ENCODE measurements around the gene EIF2A. TPM values are rescaled to one million over a fixed set of nuclear protein-coding genes. Genes with fewer than 3 reads are reported as not detected.

Gene EIF2A
- total RNA-seq, 4 donors from 2014 or later = 98.4 to 178 (median 140) TPM

GRCh38 chr3:150547045-150547741, 606 bp downstream of the EIF2A start:
- H3K4me1 ChIP-seq = peaks cover 9 to 51% (median 11%) of the 10 kb centered on the region in 3 donors

GRCh38 chr3:150555859-150556436, 9.4 kb downstream of the EIF2A start:
- H3K4me3 ChIP-seq = no peak overlapping the region
- WGBS, 2 donors (ENCODE audit: low coverage in 1 of 2) = 87 to 96% methylated on average over 3 to 4 of the region's 4 CpGs
- no peaks in the 10 kb centered on the region for H3K27me3 ChIP-seq
- peaks cover 4 to 54% of the 10 kb centered on the region in 2 donors for H3K36me3 ChIP-seq
- H3K27ac ChIP-seq = no peak overlapping the region
- H3K9me3 ChIP-seq = no peaks in the 10 kb centered on the region
- H3K4me1 ChIP-seq = no peaks in the 10 kb centered on the region
- TF ChIP-seq POLR2AphosphoS5 (IDR thresholded peaks at IDR 0.05) (no peak), EP300 (IDR thresholded peaks at IDR 0.05) (no peak), POLR2A (IDR thresholded peaks at IDR 0.05) (no peak)
- TF ChIP-seq, protein P1, sequence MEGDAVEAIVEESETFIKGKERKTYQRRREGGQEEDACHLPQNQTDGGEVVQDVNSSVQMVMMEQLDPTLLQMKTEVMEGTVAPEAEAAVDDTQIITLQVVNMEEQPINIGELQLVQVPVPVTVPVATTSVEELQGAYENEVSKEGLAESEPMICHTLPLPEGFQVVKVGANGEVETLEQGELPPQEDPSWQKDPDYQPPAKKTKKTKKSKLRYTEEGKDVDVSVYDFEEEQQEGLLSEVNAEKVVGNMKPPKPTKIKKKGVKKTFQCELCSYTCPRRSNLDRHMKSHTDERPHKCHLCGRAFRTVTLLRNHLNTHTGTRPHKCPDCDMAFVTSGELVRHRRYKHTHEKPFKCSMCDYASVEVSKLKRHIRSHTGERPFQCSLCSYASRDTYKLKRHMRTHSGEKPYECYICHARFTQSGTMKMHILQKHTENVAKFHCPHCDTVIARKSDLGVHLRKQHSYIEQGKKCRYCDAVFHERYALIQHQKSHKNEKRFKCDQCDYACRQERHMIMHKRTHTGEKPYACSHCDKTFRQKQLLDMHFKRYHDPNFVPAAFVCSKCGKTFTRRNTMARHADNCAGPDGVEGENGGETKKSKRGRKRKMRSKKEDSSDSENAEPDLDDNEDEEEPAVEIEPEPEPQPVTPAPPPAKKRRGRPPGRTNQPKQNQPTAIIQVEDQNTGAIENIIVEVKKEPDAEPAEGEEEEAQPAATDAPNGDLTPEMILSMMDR (IDR thresholded peaks at IDR 0.05) = no peak
- ATAC-seq = no peak

More at GRCh38 chr3:150547045-150547741, 606 bp downstream of the EIF2A start:
- TF ChIP-seq POLR2A (IDR thresholded peaks at IDR 0.05) (no peak), POLR2AphosphoS5 (IDR thresholded peaks at IDR 0.05) (no peak), EP300 (IDR thresholded peaks at IDR 0.05) (no peak)
- TF ChIP-seq, protein P1 (IDR thresholded peaks at IDR 0.05) = no peak
- 17 to 20% methylated on average over 6 of the region's 7 CpGs for WGBS, 2 donors (ENCODE audit: low coverage in 1 of 2)
- ATAC-seq = no peak
- H3K27ac ChIP-seq = peak overlapping the region; percentile 86 to 100 (median 94)
- no peaks in the 10 kb centered on the region for H3K9me3 ChIP-seq
- no peaks in the 10 kb centered on the region for H3K27me3 ChIP-seq
- peak overlapping the region; percentile 90 to 92 for H3K4me3 ChIP-seq
- peaks cover 0 to 20% of the 10 kb centered on the region in 2 donors for H3K36me3 ChIP-seq

DNA sequence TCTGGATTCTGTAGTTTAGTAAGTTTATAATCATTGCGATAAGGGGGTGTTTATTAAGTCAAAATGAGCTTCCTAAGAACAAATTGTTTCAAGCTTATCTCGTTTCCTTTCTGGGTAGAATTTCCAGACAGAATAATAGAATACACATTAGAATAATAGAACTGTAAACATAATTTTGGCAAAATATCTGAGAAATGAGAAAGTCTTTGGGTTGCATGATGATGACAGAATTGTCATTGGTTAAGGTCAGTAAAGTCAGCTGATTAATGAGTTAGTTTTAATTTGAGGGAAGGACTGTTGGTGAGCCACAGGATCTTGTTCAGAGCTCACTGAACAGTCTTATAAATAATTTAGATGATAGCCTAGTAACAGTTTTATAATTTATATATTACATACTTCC, 10.2 kb downstream of the EIF2A start:
- TF ChIP-seq, protein P1 (IDR thresholded peaks at IDR 0.05) = no peak
- no peak for TF ChIP-seq POLR2A (IDR thresholded peaks at IDR 0.05)
- TF ChIP-seq EP300 (IDR thresholded peaks at IDR 0.05) = no peak
- TF ChIP-seq POLR2AphosphoS5 (IDR thresholded peaks at IDR 0.05) = no peak
- ATAC-seq = no peak
- 69 to 70% methylated on average over 2 of the region's 2 CpGs for WGBS, 2 donors (ENCODE audit: low coverage in 1 of 2)
- Histone ChIP-seq H3K36me3 (peaks cover 4 to 62% of the 10 kb centered on the region in 2 donors), H3K4me3 (no peak overlapping the region), H3K4me1 (no peaks in the 10 kb centered on the region), H3K9me3 (no peaks in the 10 kb centered on the region), H3K27me3 (no peaks in the 10 kb centered on the region), H3K27ac (no peak overlapping the region)

DNA sequence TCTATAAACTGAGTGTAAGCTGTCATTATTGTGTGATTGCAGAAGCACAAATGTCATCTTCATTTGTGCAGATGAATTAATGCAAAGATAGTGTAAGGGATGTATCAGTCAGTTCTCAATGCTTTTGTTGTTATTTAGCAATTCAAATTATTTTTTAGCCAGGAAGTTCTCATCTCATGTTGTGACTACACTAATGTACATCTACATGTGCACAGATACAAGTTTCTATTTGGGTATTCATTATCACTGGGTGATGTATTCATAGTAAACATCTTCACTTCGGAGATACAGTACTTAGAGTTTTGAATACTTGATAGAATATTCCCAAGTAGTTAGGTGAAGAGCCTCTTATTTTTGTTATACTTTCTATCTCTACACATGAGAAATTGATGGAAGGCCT, 11.1 kb downstream of the EIF2A start:
- H3K9me3 ChIP-seq = no peaks in the 10 kb centered on the region
- WGBS, 2 donors (ENCODE audit: low coverage in 1 of 2) = 82 to 100% methylated on average over 1 of the region's 1 CpG
- TF ChIP-seq EP300 (IDR thresholded peaks at IDR 0.05) (no peak), POLR2A (IDR thresholded peaks at IDR 0.05) (no peak), POLR2AphosphoS5 (IDR thresholded peaks at IDR 0.05) (no peak)
- TF ChIP-seq, protein P1 (IDR thresholded peaks at IDR 0.05) = no peak
- no peak overlapping the region for H3K27ac ChIP-seq
- ATAC-seq = no peak
- H3K4me3 ChIP-seq = no peak overlapping the region
- H3K4me1 ChIP-seq = no peaks in the 10 kb centered on the region
- no peaks in the 10 kb centered on the region for H3K27me3 ChIP-seq
- H3K36me3 ChIP-seq = peaks cover 4 to 59% of the 10 kb centered on the region in 2 donors

DNA sequence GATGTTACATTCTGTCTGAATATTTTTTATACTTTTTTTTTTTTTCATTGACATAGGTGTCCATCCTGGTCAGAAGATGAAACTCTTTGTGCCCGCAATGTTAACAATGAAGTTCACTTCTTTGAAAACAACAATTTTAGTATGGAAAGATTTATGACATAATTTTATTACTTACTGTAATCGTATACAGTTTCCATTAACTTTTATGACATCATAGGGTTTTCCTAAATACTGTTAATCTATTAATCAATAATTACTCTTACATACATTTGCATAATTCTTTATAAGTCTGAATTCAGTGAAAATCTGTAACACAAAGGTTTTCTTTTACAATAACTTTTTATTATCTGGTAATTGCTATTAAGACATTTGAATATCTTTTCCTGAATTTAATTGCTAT, 17.7 kb downstream of the EIF2A start:
- no peak overlapping the region for H3K27ac ChIP-seq

More for the DNA sequence above, 17.7 kb downstream of the EIF2A start:
- H3K4me3 ChIP-seq = no peak overlapping the region
- no peaks in the 10 kb centered on the region for H3K9me3 ChIP-seq
- TF ChIP-seq POLR2AphosphoS5 (IDR thresholded peaks at IDR 0.05) = no peak
- TF ChIP-seq, protein P1 (IDR thresholded peaks at IDR 0.05) = no peak
- TF ChIP-seq EP300 (IDR thresholded peaks at IDR 0.05) = no peak
- TF ChIP-seq POLR2A (IDR thresholded peaks at IDR 0.05) = no peak
- H3K27me3 ChIP-seq = no peaks in the 10 kb centered on the region
- ATAC-seq = no peak
- 67 to 92% methylated on average over 2 of the region's 2 CpGs for WGBS, 2 donors (ENCODE audit: low coverage in 1 of 2)
- no peaks in the 10 kb centered on the region for H3K4me1 ChIP-seq
- H3K36me3 ChIP-seq = peaks cover 4 to 77% of the 10 kb centered on the region in 2 donors

All from gastroesophageal sphincter (tissue), 4 donors.